Caco-2 (cell line): Measurements from ENCODE around the gene SRD5A1. TPM values are rescaled to one million over a fixed set of nuclear protein-coding genes. Genes with fewer than 3 reads are reported as not detected.

Experiments
- BruUV-seq: library from RNA; stranded (reverse); fragments of 400-500 nt; replicated peaks from 2 replicates; lab custom pipeline; 2021; lab: Mats Ljungman, UMichigan
- CTCF ChIA-PET: fragments of 300-600 bp; sonication (Branson Sonifier 250); formaldehyde crosslinking; loops from one replicate; lab custom pipeline; 2022; ENCODE audit warnings: antibody characterized with exemption; lab: Charles Lee
- POLR2A ChIA-PET: fragments of 300-600 bp; sonication (Branson Sonifier 250); formaldehyde crosslinking; loops from one replicate; lab custom pipeline; 2022; ENCODE audit warnings: antibody characterized with exemption; lab: Charles Lee
- DNase-seq, 2 experiments: peaks; one replicate each; pipeline versions ENCODE4 v3.0.0 to v3.0.0-alpha.2; 2020 to 2022
- H3K27me3 ChIP-seq: replicated peaks from 2 replicates; pipeline ENCODE4 v1.6.0; 2011; ENCODE audit warnings: low read length; ENCODE audit not compliant: control insufficient read depth, insufficient read depth
- H3K36me3 ChIP-seq: 2 replicates; pipeline ENCODE4 v1.5.1; 2011; ENCODE audit warnings: low read length; ENCODE audit not compliant: control insufficient read depth, insufficient read depth
- H3K4me1 ChIP-seq: fragments of 250-450 bp; sonication (Bioruptor Pico); 2 replicates; pipeline ENCODE4 v1.5.1; 2020; ENCODE audit warnings: mild to moderate bottlenecking
- H3K4me3 ChIP-seq: 2 replicates; pipeline ENCODE4 v1.5.1; 2011; ENCODE audit warnings: low read depth, mild to moderate bottlenecking, control low read depth, low read length
- H3K9me3 ChIP-seq: fragments of 250-450 bp; sonication (Bioruptor Pico); 2 replicates; pipeline ENCODE4 v1.5.1; 2020; ENCODE audit warnings: mild to moderate bottlenecking, moderate library complexity
- H3K27ac Mint-ChIP-seq: one replicate; pipeline ENCODE4 v1.8.0; 2022; ENCODE audit warnings: mixed read lengths; ENCODE audit not compliant: unreplicated experiment
- H3K27me3 Mint-ChIP-seq: one replicate; pipeline ENCODE4 v1.8.0; 2022; ENCODE audit warnings: mixed read lengths; ENCODE audit not compliant: insufficient read depth, unreplicated experiment
- H3K36me3 Mint-ChIP-seq: one replicate; pipeline ENCODE4 v1.8.0; 2022; ENCODE audit warnings: mild to moderate bottlenecking, mixed read lengths; ENCODE audit not compliant: insufficient read depth, unreplicated experiment
- H3K4me1 Mint-ChIP-seq: one replicate; pipeline ENCODE4 v1.8.0; 2022; ENCODE audit warnings: low read depth, mixed read lengths; ENCODE audit not compliant: unreplicated experiment
- H3K4me3 Mint-ChIP-seq: one replicate; pipeline ENCODE4 v1.8.0; 2022; ENCODE audit warnings: mild to moderate bottlenecking, moderate library complexity, mixed read lengths; ENCODE audit not compliant: unreplicated experiment
- H3K9me3 Mint-ChIP-seq: one replicate; pipeline ENCODE4 v1.8.0; 2022; ENCODE audit warnings: mixed read lengths; ENCODE audit not compliant: unreplicated experiment
- intact Hi-C: fragments of 100-400 bp; cut with micrococcal nuclease; formaldehyde crosslinking; loops from one replicate; pipeline ENCODE4 v1.10.0; 2022; ENCODE audit not compliant: unreplicated experiment
- total RNA-seq: library from RNA; stranded (reverse); gene quantifications from 2 replicates; pipeline ENCODE4 v1.2.3, GENCODE V29; 2022
- TF ChIP-seq, protein P1 (sequence below), 2 experiments: fragments of 200-600 bp in 1 of 2; IDR thresholded peaks; 1 replicate in 1 of 2; 2 replicates in 1 of 2; pipeline versions ENCODE4 v1.5.1 to v1.8.0; 2011 to 2022; ENCODE audit warnings: antibody characterized with exemption in 1 of 2, control low read depth in 1 of 2, inconsistent platforms in 1 of 2, low read depth in 1 of 2, low read length in 1 of 2, mild to moderate bottlenecking in 1 of 2, moderate library complexity in 1 of 2; ENCODE audit not compliant: insufficient read depth in 1 of 2, severe bottlenecking in 1 of 2, unreplicated experiment in 1 of 2

The SRD5A1 gene
- total RNA-seq, 1 experiment from 2014 or later, result 19.4 TPM

DNA sequence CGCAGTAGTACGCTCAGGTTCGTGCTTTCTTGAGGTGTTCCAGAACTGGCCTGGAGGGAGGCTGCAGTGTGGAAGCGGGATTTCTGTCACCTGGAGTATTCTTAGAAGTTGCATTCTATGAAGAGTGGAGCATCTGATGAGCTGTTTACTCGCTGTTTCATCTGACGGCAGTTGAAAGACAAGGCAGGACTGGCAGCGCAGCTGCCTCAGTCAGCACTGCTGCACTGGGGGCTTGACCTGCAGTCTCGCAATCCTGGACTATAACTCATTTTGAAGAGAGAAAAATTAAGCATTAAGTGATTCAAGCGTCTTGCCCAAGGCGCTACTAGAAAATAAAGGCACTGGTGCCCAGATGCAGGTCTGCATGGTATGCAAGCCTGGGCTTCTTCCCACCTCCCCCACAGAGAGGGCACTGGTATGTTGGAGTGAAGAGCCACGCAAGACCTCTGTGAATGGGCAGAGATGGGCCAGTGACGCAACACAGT, 90.6 kb downstream of the SRD5A1 start:
- no peaks in the 10 kb centered on the region for H3K4me1 ChIP-seq
- Mint-ChIP-seq H3K36me3 (peaks cover 36% of the 10 kb centered on the region), H3K9me3 (no peaks in the 10 kb centered on the region), H3K4me3 (no peak overlapping the region), H3K4me1 (peaks cover 14% of the 10 kb centered on the region), H3K27me3 (no peaks in the 10 kb centered on the region), H3K27ac (no peak overlapping the region)
- DNase-seq, result no peak
- no peaks in the 10 kb centered on the region for H3K27me3 ChIP-seq
- H3K4me3 ChIP-seq, result no peak overlapping the region
- intact Hi-C loops, result no loop called here
- no peaks in the 10 kb centered on the region for H3K9me3 ChIP-seq
- no peaks in the 10 kb centered on the region for H3K36me3 ChIP-seq
- POLR2A ChIA-PET, result no interaction called here
- TF ChIP-seq, protein P1, sequence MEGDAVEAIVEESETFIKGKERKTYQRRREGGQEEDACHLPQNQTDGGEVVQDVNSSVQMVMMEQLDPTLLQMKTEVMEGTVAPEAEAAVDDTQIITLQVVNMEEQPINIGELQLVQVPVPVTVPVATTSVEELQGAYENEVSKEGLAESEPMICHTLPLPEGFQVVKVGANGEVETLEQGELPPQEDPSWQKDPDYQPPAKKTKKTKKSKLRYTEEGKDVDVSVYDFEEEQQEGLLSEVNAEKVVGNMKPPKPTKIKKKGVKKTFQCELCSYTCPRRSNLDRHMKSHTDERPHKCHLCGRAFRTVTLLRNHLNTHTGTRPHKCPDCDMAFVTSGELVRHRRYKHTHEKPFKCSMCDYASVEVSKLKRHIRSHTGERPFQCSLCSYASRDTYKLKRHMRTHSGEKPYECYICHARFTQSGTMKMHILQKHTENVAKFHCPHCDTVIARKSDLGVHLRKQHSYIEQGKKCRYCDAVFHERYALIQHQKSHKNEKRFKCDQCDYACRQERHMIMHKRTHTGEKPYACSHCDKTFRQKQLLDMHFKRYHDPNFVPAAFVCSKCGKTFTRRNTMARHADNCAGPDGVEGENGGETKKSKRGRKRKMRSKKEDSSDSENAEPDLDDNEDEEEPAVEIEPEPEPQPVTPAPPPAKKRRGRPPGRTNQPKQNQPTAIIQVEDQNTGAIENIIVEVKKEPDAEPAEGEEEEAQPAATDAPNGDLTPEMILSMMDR (IDR thresholded peaks at IDR 0.05; ENCODE audit: insufficient read depth in 1 of 2, low read depth in 1 of 2, low read length in 1 of 2, severe bottlenecking in 1 of 2, unreplicated experiment in 1 of 2), result no peak
- CTCF ChIA-PET, result no interaction called here
- no TSS peak for BruUV-seq

Other genes starting within 250 kb of the SRD5A1 start
- gene UBE2QL1, start 184.6 kb upstream of the SRD5A1 start, total RNA-seq, result not detected in 2 replicates
- 93.8 and 105 TPM in 2 replicates for gene NSUN2, start 396 bp upstream of the SRD5A1 start, total RNA-seq
- gene TENT4A, start 80.0 kb downstream of the SRD5A1 start, total RNA-seq, result 32.3 and 36.7 TPM in 2 replicates